Spleen (tissue), 11 donors: Measurements from ENCODE around the gene HECTD1. TPM values are rescaled to one million over a fixed set of nuclear protein-coding genes. Genes with fewer than 3 reads are reported as not detected.

Experiments used
- DNase-seq: peaks from one replicate; pipeline ENCODE4 v3.0.0-alpha.2; 2020
- H3K27ac ChIP-seq, 8 donors: fragments of 200-600 bp; sonication (generic) in 7 of 8; 1 replicate in 4 of 8; 2 replicates in 4 of 8; pipeline versions ENCODE4 v1.5.0 to v1.8.0; 2016 to 2021; ENCODE audit warnings: inconsistent platforms in 4 of 8, mild to moderate bottlenecking in 4 of 8, moderate library complexity in 1 of 8
- H3K27me3 ChIP-seq, 7 donors: fragments of 200-600 bp; sonication (generic) in 6 of 7; replicated peaks in 1 of 7; 1 replicate in 4 of 7; 2 replicates in 3 of 7; pipeline versions ENCODE4 v1.5.0 to v1.8.0; 2016 to 2021; ENCODE audit warnings: inconsistent platforms in 3 of 7, mild to moderate bottlenecking in 1 of 7
- H3K36me3 ChIP-seq, 6 donors: fragments of 200-600 bp; sonication (generic) in 5 of 6; 1 replicate in 4 of 6; 2 replicates in 2 of 6; pipeline versions ENCODE4 v1.5.0 to v1.8.0; 2016 to 2021; ENCODE audit warnings: inconsistent platforms in 2 of 6
- H3K4me1 ChIP-seq, 6 donors: fragments of 200-600 bp; sonication (generic) in 5 of 6; 1 replicate in 3 of 6; 2 replicates in 3 of 6; pipeline versions ENCODE4 v1.5.0 to v1.8.0; 2016 to 2021; ENCODE audit warnings: inconsistent platforms in 3 of 6
- H3K4me3 ChIP-seq, 8 donors: fragments of 200-600 bp; sonication (generic) in 7 of 8; 1 replicate in 4 of 8; 2 replicates in 4 of 8; pipeline versions ENCODE4 v1.5.0 to v1.8.0; 2016 to 2021; ENCODE audit warnings: inconsistent platforms in 4 of 8, mild to moderate bottlenecking in 4 of 8, moderate library complexity in 2 of 8
- H3K9me3 ChIP-seq, 8 donors: fragments of 200-600 bp; sonication (generic) in 7 of 8; 1 replicate in 4 of 8; 2 replicates in 4 of 8; pipeline versions ENCODE4 v1.5.0 to v1.8.0; 2016 to 2021; ENCODE audit warnings: inconsistent platforms in 4 of 8
- CTCF ChIP-seq, 11 experiments: fragments of 200-600 bp in 7 of 11; fragments of 450-650 bp in 4 of 11; sonication (generic) in 4 of 11; IDR thresholded peaks in 8 of 11; conservative IDR thresholded peaks in 3 of 11; 1 replicate in 7 of 11; 2 replicates in 4 of 11; pipeline versions ENCODE4 v1.4.0 to v1.8.0; 2016 to 2021; ENCODE audit warnings: antibody characterized with exemption in 11 of 11, inconsistent platforms in 4 of 11, mild to moderate bottlenecking in 1 of 11
- POLR2A ChIP-seq, 3 donors: fragments of 450-650 bp; IDR thresholded peaks; one replicate each; pipeline ENCODE4 v1.5.1; 2017; ENCODE audit warnings: antibody characterized with exemption in 3 of 3, mild to moderate bottlenecking in 1 of 3
- POLR2AphosphoS5 ChIP-seq, 3 donors: sonication (generic); formaldehyde crosslinking; IDR thresholded peaks; one replicate each; pipeline ENCODE4 v1.5.1; 2017; ENCODE audit warnings: antibody characterized with exemption in 3 of 3
- WGBS, 5 donors: extraction: QIAGEN DNeasy Blood & Tissue Kit in 3 of 5; methylation state at CpG; one replicate each; pipeline versions ENCODE4 v1.1.5 to v1.1.7; 2013 to 2018; 5-methylcytosine and 5-hydroxymethylcytosine counted together
- intact Hi-C: fragments of 100-400 bp; cut with DNase I; formaldehyde crosslinking; loops from one replicate; pipeline ENCODE4 v1.15.0; 2023; ENCODE audit warnings: low total_unique reads
- polyA plus RNA-seq, 3 donors: library from polyadenylated mRNA; stranded (reverse); fragments of 200-250 nt; gene quantifications; one replicate each; pipeline ENCODE4 v1.2.1, GENCODE V29; 2013
- total RNA-seq, 7 donors: library from RNA; depleted of rRNA in 3 of 7; stranded (reverse); fragments of >200 nt in 3 of 7; fragmentation: NEBNext Ultra II Directional in 4 of 7; extraction: Animal tissue kit (Norgen Biotek cat#: 25700) in 4 of 7; gene quantifications; one replicate each; pipeline versions ENCODE4 v1.1.0 to v1.2.1, GENCODE V29; 2016 to 2021
- donor health status: healthy with polysubstance abuse.
- donor health status: DM: no; HTN: no; CAD: no; lungs with moderate emphysema.
- donor health status: DM: no; HTN: no; CAD: no.
- donor health status: Bipolar disorder and iron deficiency.
- donor health status: healthy.
- donor health status: DM: no; HTN: no; CAD: no.
- donor health status: DM: yes; HTN: yes; CAD: no.

HECTD1 gene
- total and polyA plus RNA-seq, 10 donors = 27.6 to 176 (median 145) TPM

GRCh38 chr14:31124197-31124596 lies 83.4 kb downstream of the HECTD1 start:
- TF ChIP-seq POLR2AphosphoS5 (IDR thresholded peaks at IDR 0.05) (no peak), CTCF (IDR thresholded peaks at IDR 0.05 in 8 of 11, conservative IDR thresholded peaks at IDR 0.05 in 3 of 11) (no peak), POLR2A (IDR thresholded peaks at IDR 0.05) (no peak)
- H3K27me3 ChIP-seq = no peaks in the 10 kb centered on the region
- H3K36me3 ChIP-seq = peaks cover 2 to 100% (median 81%) of the 10 kb centered on the region in 6 donors
- no peaks in the 10 kb centered on the region for H3K9me3 ChIP-seq
- no peak overlapping the region for H3K27ac ChIP-seq
- peaks cover 0 to 37% (median 23%) of the 10 kb centered on the region in 6 donors for H3K4me1 ChIP-seq
- H3K4me3 ChIP-seq = no peak overlapping the region
- no peak for DNase-seq
- intact Hi-C loops = no loop called here
- 48 to 77% (median 70%) methylated on average over 3 of the region's 3 CpGs for WGBS, 5 donors

GRCh38 chr14:31122921-31123320 lies 84.7 kb downstream of the HECTD1 start:
- no peaks in the 10 kb centered on the region for H3K9me3 ChIP-seq
- H3K4me3 ChIP-seq = no peak overlapping the region
- 92 to 97% (median 94%) methylated on average over 4 of the region's 4 CpGs for WGBS, 5 donors
- TF ChIP-seq POLR2AphosphoS5 (IDR thresholded peaks at IDR 0.05) (no peak), POLR2A (IDR thresholded peaks at IDR 0.05) (no peak), CTCF (IDR thresholded peaks at IDR 0.05 in 8 of 11, conservative IDR thresholded peaks at IDR 0.05 in 3 of 11) (no peak)
- DNase-seq = no peak
- no peak overlapping the region for H3K27ac ChIP-seq
- intact Hi-C loops = no loop called here
- peaks cover 0 to 24% (median 10%) of the 10 kb centered on the region in 6 donors for H3K4me1 ChIP-seq
- peaks cover 2 to 100% (median 79%) of the 10 kb centered on the region in 6 donors for H3K36me3 ChIP-seq
- H3K27me3 ChIP-seq = no peaks in the 10 kb centered on the region

- H3K9me3 ChIP-seq = no peaks in the 10 kb centered on the region
- H3K27ac ChIP-seq = no peak overlapping the region
- no peak for TF ChIP-seq CTCF (IDR thresholded peaks at IDR 0.05 in 8 of 11, conservative IDR thresholded peaks at IDR 0.05 in 3 of 11)
- no peak for TF ChIP-seq POLR2A (IDR thresholded peaks at IDR 0.05)
- peak in 1 of 3 donors; percentile 19 for TF ChIP-seq POLR2AphosphoS5 (IDR thresholded peaks at IDR 0.05)
- no peaks in the 10 kb centered on the region for H3K27me3 ChIP-seq
- 70 to 80% (median 77%) methylated on average over 7 to 8 of the region's 8 CpGs for WGBS, 5 donors
- DNase-seq = no peak
- H3K4me1 ChIP-seq = peaks cover 0 to 17% (median 7%) of the 10 kb centered on the region in 6 donors
- intact Hi-C loops = no loop called here
- H3K4me3 ChIP-seq = no peak overlapping the region
- peaks cover 2 to 100% (median 81%) of the 10 kb centered on the region in 6 donors for H3K36me3 ChIP-seq
Observed at GRCh38 chr14:31122098-31122611, 85.4 kb downstream of the HECTD1 start.

- WGBS, 5 donors = 82 to 93% (median 89%) methylated on average over 3 of the region's 3 CpGs
- Histone ChIP-seq H3K9me3 (no peaks in the 10 kb centered on the region), H3K27ac (no peak overlapping the region), H3K4me3 (no peak overlapping the region), H3K27me3 (no peaks in the 10 kb centered on the region), H3K36me3 (peaks cover 2 to 100% (median 92%) of the 10 kb centered on the region in 6 donors), H3K4me1 (peaks cover 0 to 9% (median 2%) of the 10 kb centered on the region in 6 donors)
- DNase-seq = no peak
- TF ChIP-seq CTCF (IDR thresholded peaks at IDR 0.05 in 8 of 11, conservative IDR thresholded peaks at IDR 0.05 in 3 of 11) = no peak
- no peak for TF ChIP-seq POLR2AphosphoS5 (IDR thresholded peaks at IDR 0.05)
- TF ChIP-seq POLR2A (IDR thresholded peaks at IDR 0.05) = no peak
- intact Hi-C loops = no loop called here
Observed at GRCh38 chr14:31118892-31119291, 88.7 kb downstream of the HECTD1 start.
